Raji (cell line): ENCODE results near the gene TEN1.

Experiments
- POLR2A ChIP-seq: IDR thresholded peaks from 2 replicates; pipeline ENCODE4 v1.6.1; 2011; ENCODE audit warnings: low read depth, low read length, control low read depth; ENCODE audit not compliant: insufficient read depth

The TEN1 gene

DNA sequence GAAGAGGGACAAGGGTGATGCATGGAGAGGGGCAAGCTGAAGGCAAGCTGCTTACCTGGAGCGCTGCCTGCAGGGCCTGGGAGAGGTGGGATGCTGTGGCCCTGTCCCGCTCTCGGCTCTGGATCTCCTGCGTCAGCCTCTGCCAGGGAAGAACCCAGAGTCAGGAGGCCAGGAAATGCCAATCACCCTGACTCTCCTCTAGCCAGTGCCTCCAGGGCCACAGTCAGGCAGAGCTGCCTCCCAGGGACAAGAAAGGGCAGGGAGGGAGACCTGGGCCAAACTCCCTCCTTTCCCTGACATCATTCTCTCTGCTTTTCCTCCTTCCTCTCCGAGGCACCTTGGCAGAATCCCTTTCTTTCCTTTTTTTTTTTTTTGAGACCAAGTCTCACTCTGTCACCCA lies 32.9 kb downstream of the TEN1 start:
- no peak for TF ChIP-seq POLR2A

DNA sequence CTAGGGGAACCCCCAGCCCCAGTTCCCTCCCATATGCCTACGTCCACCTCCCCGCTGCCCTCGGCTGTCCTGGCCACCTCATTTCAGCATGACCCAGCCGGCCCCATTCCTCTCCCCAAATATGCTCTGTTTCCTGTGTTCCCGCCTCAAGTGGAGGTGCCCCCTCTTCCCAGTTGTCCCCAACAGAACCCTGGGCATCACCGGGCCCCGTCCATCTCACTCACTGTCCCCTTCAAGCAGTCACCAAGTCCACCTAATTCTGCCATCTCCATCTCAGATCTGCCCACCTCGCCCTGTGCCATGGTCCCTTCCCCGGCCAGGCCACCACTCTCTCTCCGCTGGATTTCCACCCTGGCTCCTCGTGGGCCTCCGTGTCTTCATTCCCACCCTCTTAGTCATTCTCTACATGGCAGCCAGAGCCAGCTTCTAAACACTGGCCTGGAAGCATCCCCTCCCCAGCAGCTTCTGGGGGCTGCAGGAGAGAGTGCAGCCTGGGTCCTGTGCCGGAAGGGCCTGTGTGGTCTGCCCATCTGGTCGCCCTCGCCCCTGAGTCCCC lies 34.4 kb downstream of the TEN1 start:
- TF ChIP-seq POLR2A: no peak

DNA sequence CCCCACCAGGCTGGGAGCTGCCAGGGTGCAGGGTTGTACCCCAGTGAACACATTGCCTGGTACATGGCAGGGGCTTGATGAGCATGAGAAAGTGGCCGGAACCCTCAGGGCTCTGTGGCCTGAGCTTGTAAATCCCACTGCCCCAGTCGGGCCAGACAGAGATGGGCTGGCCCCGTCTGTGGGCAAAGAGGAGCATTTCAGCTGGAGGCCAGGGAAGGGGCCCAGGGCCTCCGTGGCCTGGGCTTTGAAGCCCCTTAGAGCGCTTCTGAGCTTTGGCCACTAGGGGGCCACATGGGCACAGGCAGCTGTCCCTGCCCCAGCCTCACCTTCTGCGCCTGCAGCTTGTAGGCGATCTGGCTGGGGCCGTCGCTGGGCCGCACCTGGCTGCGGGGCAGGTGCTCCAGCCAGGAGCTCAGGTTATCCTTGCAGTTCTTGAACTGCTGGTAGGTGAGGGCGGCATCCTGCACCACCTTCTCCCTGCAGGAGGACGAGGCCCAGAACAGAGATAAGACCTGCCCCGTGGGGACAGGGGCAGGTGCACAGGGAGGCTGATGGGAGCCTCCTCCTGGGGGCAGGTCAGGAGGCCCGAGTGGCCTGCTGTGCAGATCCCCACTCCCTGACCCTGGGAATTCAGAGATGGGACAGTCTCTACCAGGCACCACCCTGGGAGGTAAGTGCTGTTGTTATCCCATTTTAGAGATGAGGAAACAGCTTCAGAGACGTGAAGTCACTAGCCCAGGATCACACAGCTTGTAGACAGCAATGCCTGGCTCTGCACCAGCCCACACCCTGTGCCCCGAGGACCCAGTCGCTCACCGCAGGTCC lies 35.3 kb downstream of the TEN1 start:
- no peak for TF ChIP-seq POLR2A

DNA sequence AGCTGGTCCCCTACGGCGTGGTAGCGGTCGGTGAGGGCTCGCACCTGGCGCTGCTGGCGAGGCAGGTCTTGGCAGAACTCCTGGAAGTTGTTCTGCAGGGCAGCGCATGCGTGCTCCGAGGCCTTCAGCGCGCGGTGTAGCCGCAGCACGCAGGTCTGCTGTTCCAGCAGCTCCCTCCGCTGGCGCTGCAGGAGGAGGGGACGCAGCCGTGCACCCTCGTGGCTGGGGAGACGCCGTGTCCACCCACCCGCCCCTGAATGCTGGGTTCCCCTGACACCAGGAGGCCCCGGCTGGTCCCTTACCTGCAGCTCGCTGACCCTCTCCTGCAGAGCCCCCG lies 35.9 kb downstream of the TEN1 start:
- TF ChIP-seq POLR2A: no peak

DNA sequence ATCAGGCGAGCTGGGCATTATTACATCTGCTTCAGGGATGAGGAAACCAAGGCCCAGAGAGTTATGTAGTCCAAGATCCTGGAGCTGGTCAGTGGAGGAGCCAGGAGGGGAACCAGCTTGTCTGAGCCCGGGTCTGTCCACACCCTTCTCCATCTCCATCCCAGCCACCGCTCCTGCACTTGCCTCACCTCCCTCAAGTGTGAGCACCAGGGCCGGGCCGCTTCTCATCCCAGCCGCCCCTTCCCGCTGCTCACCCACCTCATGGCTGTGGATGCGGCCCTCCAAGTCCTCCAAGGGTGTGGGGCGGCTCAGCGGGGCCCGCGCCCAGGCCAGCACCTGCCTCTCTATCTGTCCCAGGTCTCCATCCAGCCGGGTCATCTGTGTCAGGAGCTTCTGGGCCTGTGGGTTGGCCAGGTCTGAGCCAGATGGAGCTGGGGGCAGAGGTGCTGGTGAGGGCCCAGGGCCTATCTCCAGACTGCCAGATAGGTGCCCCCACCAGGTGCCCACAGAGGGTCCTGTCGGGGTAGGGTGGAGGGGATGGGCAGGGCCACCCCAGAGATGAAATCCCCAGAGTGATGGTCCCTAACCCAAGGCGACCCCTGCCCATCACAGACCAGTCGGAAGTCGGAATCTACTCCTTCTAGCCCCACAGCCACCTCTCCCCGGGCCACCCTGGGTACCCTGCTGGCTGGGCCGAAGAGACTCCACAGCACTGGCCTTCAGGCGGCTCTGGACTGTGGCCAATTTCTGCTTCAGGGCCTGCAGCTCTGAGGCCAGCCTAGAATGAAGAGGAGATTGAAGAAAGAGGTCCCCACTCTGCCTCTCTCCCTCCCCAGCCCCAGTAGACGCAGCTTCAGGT lies 38.7 kb downstream of the TEN1 start:
- TF ChIP-seq POLR2A: no peak

DNA sequence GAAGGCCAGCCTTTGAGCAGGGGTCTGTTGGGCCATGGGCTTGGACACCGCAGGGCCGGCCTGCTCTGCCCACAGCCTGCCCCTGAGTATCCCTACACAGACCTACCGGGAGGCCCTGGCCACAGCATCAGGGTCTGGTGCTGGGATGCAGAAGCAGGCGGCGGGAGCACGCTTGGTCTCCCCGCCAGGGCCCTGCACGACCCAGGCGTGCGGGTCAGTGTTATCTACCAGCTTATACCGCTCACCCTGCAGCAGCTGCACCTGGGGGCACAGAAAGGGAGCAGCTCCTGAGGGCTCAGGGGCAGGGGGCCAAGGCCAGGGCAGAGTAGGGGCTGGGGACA lies 39.3 kb downstream of the TEN1 start:
- no peak for TF ChIP-seq POLR2A

DNA sequence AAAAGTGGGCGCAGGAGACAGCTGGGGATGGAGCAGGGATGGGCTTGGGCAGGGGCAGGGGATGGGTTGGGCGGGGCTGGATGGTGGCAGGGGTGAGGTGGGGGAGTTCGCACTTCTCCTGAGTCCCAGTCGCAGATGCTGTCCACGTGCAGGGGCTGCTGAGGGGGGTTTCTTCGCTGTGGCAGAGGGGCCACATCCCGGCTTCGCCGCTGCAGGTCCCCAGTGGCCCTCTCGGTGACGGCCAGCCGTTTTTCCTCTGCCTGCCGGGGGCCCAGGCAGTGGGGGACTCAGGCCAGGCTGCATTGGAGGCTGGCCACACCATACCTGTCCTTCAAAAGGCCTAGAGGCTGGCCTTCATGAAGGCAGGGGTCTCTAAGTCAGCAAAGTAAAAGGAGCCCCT lies 39.8 kb downstream of the TEN1 start:
- TF ChIP-seq POLR2A: no peak

DNA sequence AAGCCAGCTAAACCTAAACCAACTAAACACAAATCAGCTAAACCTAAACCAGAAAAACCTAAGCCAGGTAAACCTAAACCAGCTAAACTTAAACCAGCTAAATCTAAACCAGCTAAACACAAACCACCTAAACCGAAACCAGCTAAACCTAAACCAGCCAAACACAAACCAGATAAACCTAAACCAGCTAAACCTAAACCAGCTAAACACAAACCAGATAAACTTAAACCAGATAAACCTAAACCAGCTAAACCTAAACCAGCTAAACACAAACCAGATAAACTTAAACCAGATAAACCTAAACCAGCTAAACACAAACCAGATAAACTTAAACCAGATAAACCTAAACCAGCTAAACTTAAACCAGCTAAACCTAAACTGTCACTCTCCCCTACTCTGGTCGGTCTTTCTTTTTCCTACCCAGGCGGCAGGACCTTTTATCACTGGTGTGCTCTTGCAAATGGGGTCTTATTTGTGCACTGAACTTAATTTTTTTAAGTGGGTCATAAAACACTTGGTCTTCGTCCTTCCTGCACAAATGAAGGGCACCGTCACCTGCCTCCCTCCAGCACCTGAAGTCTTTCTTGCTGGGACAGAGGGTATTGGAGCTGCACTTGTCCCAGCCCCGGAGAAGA lies 40.9 kb downstream of the TEN1 start:
- TF ChIP-seq POLR2A: no peak

DNA sequence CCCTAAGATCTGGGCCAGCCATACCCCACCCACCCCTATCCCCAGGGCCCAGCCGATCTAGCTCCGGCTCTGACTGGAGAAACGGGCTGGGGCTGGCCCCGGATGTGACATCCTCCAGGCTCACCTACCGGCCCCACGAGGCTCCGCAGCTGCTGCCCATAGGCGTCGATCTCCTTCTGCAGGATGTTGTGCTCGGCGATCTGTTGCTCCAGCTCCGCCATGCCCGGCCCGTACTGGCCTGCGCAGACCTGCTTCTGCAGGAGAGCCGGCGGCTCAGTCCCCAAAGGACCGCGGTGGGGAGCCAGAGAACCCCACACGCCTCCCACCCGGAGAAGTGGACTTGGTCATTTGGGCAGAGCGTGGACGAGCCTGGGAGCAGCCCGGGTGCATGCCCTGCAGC lies 43.2 kb downstream of the TEN1 start:
- no peak for TF ChIP-seq POLR2A

DNA sequence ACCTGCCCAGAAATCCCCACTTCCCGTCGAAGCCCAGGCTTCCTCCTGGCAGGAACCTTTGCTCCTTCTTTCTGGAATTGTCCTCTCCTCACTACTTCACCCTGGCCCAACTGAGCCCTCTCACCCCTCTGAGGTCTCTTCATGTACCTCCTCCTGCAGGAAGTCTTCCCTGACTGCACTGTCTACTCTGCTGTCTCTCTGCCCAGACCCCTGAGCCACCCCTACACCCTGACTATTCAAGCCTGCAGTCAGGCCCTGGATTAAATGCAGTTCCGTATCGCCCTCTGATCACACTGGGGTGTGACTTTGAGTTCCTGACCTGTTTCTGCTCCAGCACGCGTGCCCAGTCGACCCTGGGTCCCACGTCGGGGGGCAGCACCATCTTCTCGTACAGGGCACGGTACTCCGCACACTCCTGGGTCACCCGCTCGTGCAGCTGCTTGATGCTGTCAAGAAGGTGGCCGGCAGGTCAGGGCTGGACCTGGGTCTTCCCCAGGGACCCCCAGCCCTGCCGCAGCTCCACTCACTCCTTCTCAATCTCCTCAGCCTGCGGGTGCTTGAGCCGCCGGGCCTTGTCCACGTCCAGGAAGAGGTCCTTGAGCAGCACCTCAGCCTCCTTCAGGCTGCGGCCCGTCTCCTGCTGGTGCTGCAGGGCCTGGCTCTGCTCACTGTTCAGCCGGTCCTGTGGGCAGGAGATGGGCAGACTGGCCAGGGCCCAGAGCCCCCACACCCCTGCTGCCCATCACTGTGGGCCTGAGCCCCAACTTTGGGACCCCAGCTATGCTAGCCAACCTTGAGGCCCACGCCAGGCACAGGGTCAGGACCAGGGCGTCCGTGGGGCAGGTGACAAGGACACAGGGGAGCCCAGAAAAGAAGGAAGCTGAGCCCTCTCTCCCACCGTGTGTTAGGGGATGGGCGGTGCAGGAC lies 44.2 kb downstream of the TEN1 start:
- no peak for TF ChIP-seq POLR2A

DNA sequence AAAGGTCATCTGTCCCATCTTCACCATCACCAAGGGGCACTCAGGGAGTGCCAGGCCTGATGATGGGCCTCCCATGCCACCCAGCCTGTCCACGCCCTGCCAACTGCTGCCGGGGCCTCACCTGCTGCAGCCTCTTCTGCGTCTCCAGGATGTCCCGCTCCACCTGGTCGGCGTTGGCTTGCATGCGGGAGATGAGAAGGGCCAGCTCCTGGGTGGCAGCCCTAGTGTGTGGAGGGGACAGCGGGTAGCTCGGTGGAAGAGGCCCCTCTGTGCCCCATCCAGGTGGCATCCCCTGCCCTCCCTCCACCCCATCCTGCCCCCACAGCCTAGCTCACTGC lies 44.8 kb downstream of the TEN1 start:
- no peak for TF ChIP-seq POLR2A

DNA sequence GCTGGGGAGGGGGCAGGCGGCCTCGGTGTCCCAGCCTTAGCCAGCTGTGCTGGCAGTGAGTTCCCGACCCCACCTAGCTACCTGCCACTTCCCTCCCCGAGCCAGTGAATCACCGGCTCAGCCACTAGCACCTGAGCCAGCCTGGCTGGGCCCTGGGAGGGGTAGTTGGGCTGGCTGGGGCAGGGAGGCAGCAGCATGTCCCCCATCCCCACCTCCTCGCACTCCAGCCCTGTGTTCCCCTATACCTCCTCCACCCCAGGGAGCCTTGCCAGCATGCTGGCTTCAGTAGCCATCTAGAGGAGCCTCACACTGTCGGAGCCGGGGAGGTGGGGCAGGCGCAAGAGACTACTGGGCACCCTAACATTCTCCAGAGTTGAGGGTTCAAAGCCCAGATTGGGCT lies 45.3 kb downstream of the TEN1 start:
- TF ChIP-seq POLR2A: no peak

DNA sequence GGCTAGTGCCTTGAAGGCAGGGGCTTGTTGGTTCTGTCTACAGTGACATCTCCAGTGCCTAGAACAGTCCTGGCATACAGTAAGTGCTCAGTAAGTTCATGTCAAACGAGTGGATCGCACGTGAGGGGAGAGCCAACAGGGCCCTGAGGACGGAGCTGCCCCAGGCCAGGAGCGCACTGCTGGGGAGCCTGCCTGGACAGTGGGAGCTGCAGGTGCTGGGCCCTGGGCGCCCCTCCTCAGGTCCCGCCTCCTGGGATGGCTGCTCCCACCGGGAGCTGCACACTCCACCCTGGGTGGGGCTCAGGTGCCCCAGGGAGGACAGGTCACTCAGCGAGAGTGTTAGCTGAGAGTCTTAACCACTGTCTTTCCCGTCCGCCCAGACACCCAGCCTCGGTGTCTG lies 46.3 kb downstream of the TEN1 start:
- TF ChIP-seq POLR2A: no peak

DNA sequence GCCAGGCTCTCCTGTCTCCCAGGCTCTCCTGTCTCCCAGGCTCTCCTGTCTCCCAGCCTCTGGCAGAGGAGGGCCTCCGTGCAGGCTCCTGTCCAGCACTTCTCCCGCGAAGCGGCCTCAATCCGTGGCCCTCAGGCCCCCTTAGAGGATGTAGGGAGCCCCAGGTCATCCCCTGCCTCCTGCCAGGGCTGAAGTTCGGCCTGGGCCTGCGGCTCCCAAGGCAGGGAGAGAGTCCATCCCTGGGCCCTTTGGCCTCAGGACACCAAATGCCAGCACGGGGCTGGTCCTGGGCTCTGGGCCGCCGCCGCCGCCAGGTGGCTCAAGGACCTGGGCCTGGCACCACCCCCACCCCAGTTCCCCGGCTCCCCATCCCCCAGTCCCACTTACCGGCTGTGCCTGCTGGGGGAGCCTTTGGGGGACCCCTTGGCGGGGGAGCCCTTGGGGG lies 47.7 kb downstream of the TEN1 start:
- TF ChIP-seq POLR2A: no peak
